ENCODE results near the gene TGIF2. TPM values are rescaled to one million over a fixed set of nuclear protein-coding genes. Genes with fewer than 3 reads are reported as not detected.

The TGIF2 gene
- total and polyA plus RNA-seq, 2 of the 13 experiments (the other 11 are each of a cell fraction or from before 2014, with no cell fraction given) = 41.3 to 53.9 TPM

- TF ChIP-seq ZNF816 (CRISPR knock-in tag; IDR thresholded peaks at IDR 0.05; ENCODE audit: borderline replicate concordance) (0 out of 2 replicates have a peak, but pooled peaks have one; percentile 3), FIP1L1 (IDR thresholded peaks at IDR 0.05; ENCODE audit: borderline replicate concordance, insufficient read depth, low read depth, low read length) (no peak), CTCF (CRISPR knock-in tag; IDR thresholded peaks at IDR 0.05) (peak; percentile 5; the same call in 1 of the 2 replicates), THAP8 (CRISPR knock-in tag; IDR thresholded peaks at IDR 0.05; ENCODE audit: borderline replicate concordance) (peak; percentile 42; the same call in 1 of the 2 replicates), ZNF12 (CRISPR knock-in tag; IDR thresholded peaks at IDR 0.05) (0 out of 2 replicates have a peak, but pooled peaks have one; percentile 19), ZNF326 (CRISPR knock-in tag; IDR thresholded peaks at IDR 0.05; ENCODE audit: borderline replicate concordance) (no peak), CBX1 (IDR thresholded peaks at IDR 0.05; ENCODE audit: low read depth) (peak; percentile 38), ZFP1 (CRISPR knock-in tag; IDR thresholded peaks at IDR 0.05) (no peak), NAIF1 (CRISPR knock-in tag; IDR thresholded peaks at IDR 0.05; ENCODE audit: borderline replicate concordance) (0 out of 2 replicates have a peak, but pooled peaks have one; percentile 32), ZNF574 (CRISPR knock-in tag; IDR thresholded peaks at IDR 0.05) (peak; percentile 3; the same call in 1 of the 2 replicates), ZNF142 (CRISPR knock-in tag; IDR thresholded peaks at IDR 0.05) (0 out of 2 replicates have a peak, but pooled peaks have one; percentile 60), YEATS4 (CRISPR knock-in tag; IDR thresholded peaks at IDR 0.05; ENCODE audit: borderline replicate concordance) (peak; percentile 79), POLR2A (IDR thresholded peaks at IDR 0.05; ENCODE audit: insufficient read depth in 1 of 2, low read depth in 2 of 2, low read length in 2 of 2) (peak in 1 of 2 experiments; percentile 5; a peak in 2 of 4 replicates), CCDC6 (CRISPR knock-in tag; IDR thresholded peaks at IDR 0.05) (no peak), NFE2L2 (IDR thresholded peaks at IDR 0.05; ENCODE audit: low read length) (no peak), ZNF317 (CRISPR knock-in tag; IDR thresholded peaks at IDR 0.05) (0 out of 2 replicates have a peak, but pooled peaks have one; percentile 32), SOX13 (IDR thresholded peaks at IDR 0.05) (no peak), SOX13 (CRISPR knock-in tag; conservative IDR thresholded peaks at IDR 0.05 in 1 of 2, IDR thresholded peaks at IDR 0.05 in 1 of 2) (peak in 1 of 2 experiments; percentile 6; a peak in 2 of 4 replicates)
Measured at GRCh38 chr20:36573798-36574365, 485 bp downstream of the TGIF2 start (continued).
